CD14-positive monocyte (primary cell): ENCODE measurements around the gene TIMMDC1. TPM values are rescaled to one million over a fixed set of nuclear protein-coding genes. Genes with fewer than 3 reads are reported as not detected.

Source experiments
- DNase-seq, 3 donors: peaks; one replicate each; pipeline ENCODE4 v3.0.0-alpha.2; 2011 to 2022
- H2AFZ ChIP-seq: 2 replicates; pipeline ENCODE4 v1.6.0; 2012; ENCODE audit warnings: mild to moderate bottlenecking, low read depth, low read length, inconsistent platforms; ENCODE audit not compliant: insufficient read depth, poor library complexity, severe bottlenecking
- H3K27ac ChIP-seq, 2 donors: 1 replicate in 1 of 2; 2 replicates in 1 of 2; pipeline ENCODE4 v1.5.1; 2012 to 2013; ENCODE audit warnings: low read length in 2 of 2, control low read depth in 1 of 2, inconsistent platforms in 1 of 2, low read depth in 1 of 2, mild to moderate bottlenecking in 1 of 2
- H3K27me3 ChIP-seq, 2 donors: one replicate each; pipeline versions ENCODE4 v1.6.0 to v1.6.1; 2011 to 2013; ENCODE audit warnings: low read length in 2 of 2; ENCODE audit not compliant: control insufficient read depth in 2 of 2, insufficient read depth in 2 of 2
- H3K36me3 ChIP-seq, 2 donors: replicated peaks in 1 of 2; 1 replicate in 1 of 2; 2 replicates in 1 of 2; pipeline versions ENCODE4 v1.5.1 to v1.6.1; 2012 to 2013; ENCODE audit warnings: low read length in 2 of 2, control low read depth in 1 of 2, inconsistent platforms in 1 of 2, mild to moderate bottlenecking in 1 of 2; ENCODE audit not compliant: insufficient read depth in 2 of 2, control insufficient read depth in 1 of 2
- H3K4me1 ChIP-seq, 2 donors: 1 replicate in 1 of 2; 2 replicates in 1 of 2; pipeline versions ENCODE4 v1.5.1 to v1.6.1; 2012 to 2013; ENCODE audit warnings: low read length in 2 of 2, control low read depth in 1 of 2, inconsistent platforms in 1 of 2, mild to moderate bottlenecking in 1 of 2, moderate library complexity in 1 of 2; ENCODE audit not compliant: insufficient read depth in 2 of 2, control insufficient read depth in 1 of 2
- H3K4me2 ChIP-seq: replicated peaks from 2 replicates; pipeline ENCODE3; 2012; ENCODE audit warnings: low read length, moderate library complexity, mild to moderate bottlenecking; ENCODE audit not compliant: poor library complexity, severe bottlenecking; ENCODE audit errors: extremely low read depth
- H3K4me3 ChIP-seq, 3 experiments: fragments of 200-600 bp in 1 of 3; sonication (generic) in 1 of 3; replicated peaks in 1 of 3; 1 replicate in 2 of 3; 2 replicates in 1 of 3; pipeline ENCODE4 v1.5.1; 2011 to 2013; ENCODE audit warnings: low read length in 3 of 3, mild to moderate bottlenecking in 3 of 3, control low read depth in 2 of 3, low read depth in 2 of 3, inconsistent platforms in 1 of 3, moderate library complexity in 1 of 3
- H3K79me2 ChIP-seq: 2 replicates; pipeline ENCODE4 v1.6.0; 2012; ENCODE audit warnings: mild to moderate bottlenecking, control low read depth, inconsistent platforms, low read length, moderate library complexity; ENCODE audit not compliant: insufficient read depth
- H3K9ac ChIP-seq: 2 replicates; pipeline ENCODE4 v1.6.0; 2017; ENCODE audit warnings: low read length, mild to moderate bottlenecking; ENCODE audit not compliant: insufficient read depth, poor library complexity, severe bottlenecking
- H3K9me3 ChIP-seq, 2 donors: replicated peaks in 1 of 2; 1 replicate in 1 of 2; 2 replicates in 1 of 2; pipeline versions ENCODE4 v1.5.1 to v1.6.1; 2012 to 2013; ENCODE audit warnings: low read length in 2 of 2, control low read depth in 1 of 2; ENCODE audit not compliant: control insufficient read depth in 1 of 2, insufficient read depth in 1 of 2
- H4K20me1 ChIP-seq: 2 replicates; pipeline ENCODE4 v1.6.0; 2012; ENCODE audit warnings: mild to moderate bottlenecking, low read length, control low read depth, moderate library complexity; ENCODE audit not compliant: insufficient read depth
- H3K27ac Mint-ChIP-seq, 7 donors: one replicate each; pipeline ENCODE4 v1.8.0; 2020; ENCODE audit warnings: mild to moderate bottlenecking in 7 of 7, mixed read lengths in 7 of 7, moderate library complexity in 6 of 7, inconsistent platforms in 2 of 7
- H3K27me3 Mint-ChIP-seq, 3 donors: one replicate each; pipeline ENCODE4 v1.8.0; 2021 to 2022; ENCODE audit warnings: low read depth in 3 of 3, mild to moderate bottlenecking in 3 of 3, mixed read lengths in 3 of 3, moderate library complexity in 3 of 3, inconsistent platforms in 1 of 3
- H3K36me3 Mint-ChIP-seq, 2 donors: one replicate each; pipeline ENCODE4 v1.8.0; 2020; ENCODE audit warnings: mixed read lengths in 2 of 2, inconsistent platforms in 1 of 2, mild to moderate bottlenecking in 1 of 2
- H3K4me1 Mint-ChIP-seq: one replicate; pipeline ENCODE4 v1.8.0; 2020; ENCODE audit warnings: mild to moderate bottlenecking, mixed read lengths
- H3K4me3 Mint-ChIP-seq, 2 donors: one replicate each; pipeline ENCODE4 v1.8.0; 2020; ENCODE audit warnings: mild to moderate bottlenecking in 2 of 2, mixed read lengths in 2 of 2, moderate library complexity in 1 of 2
- H3K9me3 Mint-ChIP-seq, 7 donors: one replicate each; pipeline ENCODE4 v1.8.0; 2020 to 2022; ENCODE audit warnings: mixed read lengths in 7 of 7, mild to moderate bottlenecking in 6 of 7, moderate library complexity in 6 of 7, inconsistent platforms in 2 of 7
- WGBS: methylation state at CpG from one replicate; pipeline ENCODE4 v1.1.5; 2013; ENCODE audit warnings: missing lambda C conversion rate; ENCODE audit not compliant: insufficient coverage; 5-methylcytosine and 5-hydroxymethylcytosine counted together
- intact Hi-C, 2 donors: fragments of 100-400 bp; cut with micrococcal nuclease; formaldehyde crosslinking; loops; one replicate each; pipeline versions ENCODE4 v1.15.0 to v1.15.1; 2023
- polyA plus RNA-seq, 3 donors: library from polyadenylated mRNA; depleted of rRNA in 1 of 3; unstranded in 2 of 3; stranded (reverse) in 1 of 3; fragments of 300-500 nt in 2 of 3; fragments of >200 nt in 1 of 3; fragmentation: Illumina TruSeq in 2 of 3; gene quantifications; 1 replicate in 2 of 3; 2 replicates in 1 of 3; pipeline ENCODE4 v1.2.3, GENCODE V29; 2012 to 2021
- TF ChIP-seq, protein P1 (sequence below): fragments of 200-600 bp; IDR thresholded peaks from one replicate; pipeline ENCODE4 v1.8.0; 2022; ENCODE audit warnings: antibody characterized with exemption, mild to moderate bottlenecking

The TIMMDC1 gene
- polyA plus RNA-seq, 3 donors = 34.1 to 81.1 (median 78.2) TPM

DNA sequence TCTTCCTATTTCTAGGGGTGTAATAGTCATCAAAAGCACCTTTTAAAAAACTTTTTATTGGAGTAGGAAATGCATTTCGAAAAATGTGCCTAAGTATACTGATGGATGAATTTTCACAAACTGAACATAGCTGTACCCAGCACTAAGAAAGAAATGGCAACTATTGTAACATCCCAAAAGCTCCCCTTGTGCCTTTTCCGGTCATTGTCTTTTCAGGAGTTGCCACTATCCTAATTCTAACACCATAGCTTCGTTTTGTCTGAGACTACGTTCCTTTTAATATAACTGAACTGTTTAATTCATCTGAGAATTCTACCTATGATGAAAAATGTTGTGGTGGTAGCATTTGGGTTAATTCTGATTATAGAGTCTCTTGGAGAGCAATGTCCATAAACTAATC is 1.9 kb downstream of the TIMMDC1 start:
- Histone ChIP-seq H3K9me3 (no peaks in the 10 kb centered on the region), H3K79me2 (peaks cover 36% of the 10 kb centered on the region), H3K27me3 (no peaks in the 10 kb centered on the region), H3K27ac (no peak overlapping the region), H3K9ac (no peak overlapping the region), H4K20me1 (no peaks in the 10 kb centered on the region), H3K4me1 (peaks cover 17 to 19% of the 10 kb centered on the region in 2 donors), H3K4me3 (no peak overlapping the region), H3K36me3 (peaks cover 9 to 24% of the 10 kb centered on the region in 2 donors), H3K4me2 (no peak overlapping the region), H2AFZ (no peak overlapping the region)
- H3K9me3 Mint-ChIP-seq = no peaks in the 10 kb centered on the region
- TF ChIP-seq, protein P1, sequence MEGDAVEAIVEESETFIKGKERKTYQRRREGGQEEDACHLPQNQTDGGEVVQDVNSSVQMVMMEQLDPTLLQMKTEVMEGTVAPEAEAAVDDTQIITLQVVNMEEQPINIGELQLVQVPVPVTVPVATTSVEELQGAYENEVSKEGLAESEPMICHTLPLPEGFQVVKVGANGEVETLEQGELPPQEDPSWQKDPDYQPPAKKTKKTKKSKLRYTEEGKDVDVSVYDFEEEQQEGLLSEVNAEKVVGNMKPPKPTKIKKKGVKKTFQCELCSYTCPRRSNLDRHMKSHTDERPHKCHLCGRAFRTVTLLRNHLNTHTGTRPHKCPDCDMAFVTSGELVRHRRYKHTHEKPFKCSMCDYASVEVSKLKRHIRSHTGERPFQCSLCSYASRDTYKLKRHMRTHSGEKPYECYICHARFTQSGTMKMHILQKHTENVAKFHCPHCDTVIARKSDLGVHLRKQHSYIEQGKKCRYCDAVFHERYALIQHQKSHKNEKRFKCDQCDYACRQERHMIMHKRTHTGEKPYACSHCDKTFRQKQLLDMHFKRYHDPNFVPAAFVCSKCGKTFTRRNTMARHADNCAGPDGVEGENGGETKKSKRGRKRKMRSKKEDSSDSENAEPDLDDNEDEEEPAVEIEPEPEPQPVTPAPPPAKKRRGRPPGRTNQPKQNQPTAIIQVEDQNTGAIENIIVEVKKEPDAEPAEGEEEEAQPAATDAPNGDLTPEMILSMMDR = no peak
- WGBS = no CpG with 5 or more reads among the region's 4 CpGs
- peaks cover 33% of the 10 kb centered on the region for H3K4me1 Mint-ChIP-seq
- H3K36me3 Mint-ChIP-seq = peaks cover 14 to 18% of the 10 kb centered on the region in 2 donors
- peaks cover 0 to 3% (median 2%) of the 10 kb centered on the region in 3 donors for H3K27me3 Mint-ChIP-seq
- no peak overlapping the region for H3K4me3 Mint-ChIP-seq
- intact Hi-C loops = no loop called here
- H3K27ac Mint-ChIP-seq = no peak overlapping the region
- no peak for DNase-seq

- Histone ChIP-seq H3K4me2 (no peak overlapping the region), H4K20me1 (no peaks in the 10 kb centered on the region), H3K4me1 (peaks cover 17 to 19% of the 10 kb centered on the region in 2 donors), H3K36me3 (peaks cover 15 to 30% of the 10 kb centered on the region in 2 donors), H3K27ac (no peak overlapping the region), H2AFZ (no peak overlapping the region), H3K9ac (no peak overlapping the region), H3K79me2 (peaks cover 36% of the 10 kb centered on the region), H3K4me3 (no peak overlapping the region), H3K9me3 (no peaks in the 10 kb centered on the region), H3K27me3 (no peaks in the 10 kb centered on the region)
- Mint-ChIP-seq H3K4me1 (peaks cover 33% of the 10 kb centered on the region), H3K36me3 (peaks cover 20 to 25% of the 10 kb centered on the region in 2 donors), H3K27ac (peak overlapping the region in 1 of 7 donors; percentile 18), H3K4me3 (no peak overlapping the region), H3K27me3 (peaks cover 0 to 3% (median 2%) of the 10 kb centered on the region in 3 donors), H3K9me3 (no peaks in the 10 kb centered on the region)
- TF ChIP-seq, protein P1 = no peak
- no peak for DNase-seq
- intact Hi-C loops = no loop called here
- WGBS = no CpG with 5 or more reads among the region's 2 CpGs
These were observed 2.6 kb downstream of the TIMMDC1 start for GRCh38 chr3:119500901-119501300.
